HEK293 (cell line): Measurements from ENCODE around the gene TAPBP.

Source experiments
- CTCF ChIA-PET: fragments of 350-600 bp; formaldehyde crosslinking; extraction: SDS; loops from one replicate; lab custom pipeline; 2021; ENCODE audit warnings: antibody characterized with exemption; lab: Yijun Ruan, JAX
- POLR2A ChIA-PET: fragments of 300-600 bp; formaldehyde crosslinking; extraction: SDS; loops from one replicate; lab custom pipeline; 2020; ENCODE audit warnings: antibody characterized with exemption, inconsistent platforms; lab: Yijun Ruan, JAX
- H3K27ac ChIP-seq: fragments of 200-500 bp; sonication (Bioruptor generic); 2 replicates; pipeline ENCODE4 v1.5.1; 2014; ENCODE audit warnings: low read depth, low read length, control low read depth, inconsistent platforms; ENCODE audit errors: extremely low read depth
- H3K36me3 ChIP-seq, 2 experiments: fragments of 200-500 bp in 1 of 2; sonication (Bioruptor generic) in 1 of 2; 1 replicate in 1 of 2; 2 replicates in 1 of 2; pipeline ENCODE4 v1.5.1; 2014 to 2017; ENCODE audit warnings: inconsistent platforms in 2 of 2, low read length in 2 of 2; ENCODE audit not compliant: control insufficient read depth in 2 of 2, insufficient read depth in 1 of 2
- H3K4me1 ChIP-seq: fragments of 200-500 bp; sonication (Bioruptor generic); 2 replicates; pipeline ENCODE4 v1.5.1; 2014; ENCODE audit warnings: mild to moderate bottlenecking, low read length, inconsistent platforms; ENCODE audit not compliant: control insufficient read depth, insufficient read depth
- H3K4me3 ChIP-seq: 2 replicates; pipeline ENCODE4 v1.5.1; 2011; ENCODE audit warnings: low read depth, mild to moderate bottlenecking, control low read depth, low read length, moderate library complexity
- H3K9me3 ChIP-seq: fragments of 200-500 bp; sonication (Bioruptor generic); 2 replicates; pipeline ENCODE4 v1.5.1; 2014; ENCODE audit warnings: low read depth, low read length, inconsistent platforms; ENCODE audit not compliant: control insufficient read depth, insufficient read depth
- GLI2 ChIP-seq: fragments of 450-650 bp; formaldehyde crosslinking; IDR thresholded peaks from 2 replicates; pipeline ENCODE4; 2017; ENCODE audit warnings: missing biosample characterization, missing genetic modification characterization, low read depth, borderline replicate concordance
- HIC1 ChIP-seq: fragments of 450-650 bp; formaldehyde crosslinking; IDR thresholded peaks from 2 replicates; pipeline ENCODE4 v1.5.1; 2016; ENCODE audit warnings: missing biosample characterization, missing genetic modification characterization
- OSR2 ChIP-seq: fragments of 450-650 bp; formaldehyde crosslinking; IDR thresholded peaks from 2 replicates; pipeline ENCODE4 v1.5.1; 2016; ENCODE audit warnings: missing biosample characterization, missing genetic modification characterization
- PATZ1 ChIP-seq: fragments of 450-650 bp; formaldehyde crosslinking; IDR thresholded peaks from 2 replicates; pipeline ENCODE4 v1.5.1; 2016; ENCODE audit warnings: missing biosample characterization, missing genetic modification characterization
- PRDM2 ChIP-seq: fragments of 450-650 bp; formaldehyde crosslinking; IDR thresholded peaks from 2 replicates; pipeline ENCODE4 v1.5.1; 2016; ENCODE audit warnings: missing biosample characterization, missing genetic modification characterization, borderline replicate concordance
- SETDB1 ChIP-seq: IDR thresholded peaks from one replicate; pipeline ENCODE4 v1.6.1; 2017; ENCODE audit warnings: mild to moderate bottlenecking, low read length, moderate library complexity, mixed read lengths; ENCODE audit not compliant: insufficient read length
- ZBTB8A ChIP-seq: fragments of 450-650 bp; formaldehyde crosslinking; IDR thresholded peaks from 2 replicates; pipeline ENCODE4 v1.5.1; 2016; ENCODE audit warnings: missing biosample characterization, missing genetic modification characterization
- ZFHX2 ChIP-seq: fragments of 450-650 bp; formaldehyde crosslinking; conservative IDR thresholded peaks from 2 replicates; pipeline ENCODE4 v1.5.1; 2016; ENCODE audit warnings: missing biosample characterization, missing genetic modification characterization
- ZIC2 ChIP-seq: fragments of 450-650 bp; formaldehyde crosslinking; IDR thresholded peaks from 2 replicates; pipeline ENCODE4 v1.5.1; 2016; ENCODE audit warnings: missing biosample characterization, missing genetic modification characterization
- ZNF169 ChIP-seq: fragments of 450-650 bp; formaldehyde crosslinking; IDR thresholded peaks from 2 replicates; pipeline ENCODE4 v1.5.1; 2016; ENCODE audit warnings: missing biosample characterization, missing genetic modification characterization
- ZNF354C ChIP-seq: fragments of 450-650 bp; formaldehyde crosslinking; IDR thresholded peaks from 2 replicates; pipeline ENCODE4 v1.5.1; 2016; ENCODE audit warnings: missing biosample characterization, missing genetic modification characterization, low read depth, borderline replicate concordance
- ZNF391 ChIP-seq: fragments of 450-650 bp; formaldehyde crosslinking; IDR thresholded peaks from 2 replicates; pipeline ENCODE4 v1.5.1; 2016; ENCODE audit warnings: low read depth, missing biosample characterization, missing genetic modification characterization, borderline replicate concordance
- ZNF501 ChIP-seq: fragments of 450-650 bp; formaldehyde crosslinking; IDR thresholded peaks from 2 replicates; pipeline ENCODE4 v1.5.1; 2016; ENCODE audit warnings: missing biosample characterization, missing genetic modification characterization
- ZNF510 ChIP-seq: fragments of 450-650 bp; formaldehyde crosslinking; IDR thresholded peaks from 2 replicates; pipeline ENCODE4 v1.5.1; 2018; ENCODE audit warnings: mild to moderate bottlenecking, missing genetic modification characterization, missing biosample characterization; ENCODE audit not compliant: insufficient replicate concordance
- ZNF518A ChIP-seq: fragments of 450-650 bp; formaldehyde crosslinking; conservative IDR thresholded peaks from 2 replicates; pipeline ENCODE4 v1.5.1; 2016; ENCODE audit warnings: low read depth, missing biosample characterization, missing genetic modification characterization
- ZNF600 ChIP-seq: fragments of 450-650 bp; formaldehyde crosslinking; IDR thresholded peaks from 2 replicates; pipeline ENCODE4 v1.5.1; 2016; ENCODE audit warnings: missing biosample characterization, missing genetic modification characterization
- ZNF747 ChIP-seq: fragments of 450-650 bp; formaldehyde crosslinking; IDR thresholded peaks from 2 replicates; pipeline ENCODE4 v1.5.1; 2016; ENCODE audit warnings: missing biosample characterization, missing genetic modification characterization
- ZNF792 ChIP-seq: fragments of 450-650 bp; formaldehyde crosslinking; IDR thresholded peaks from 2 replicates; pipeline ENCODE4 v1.5.1; 2016; ENCODE audit warnings: missing biosample characterization, missing genetic modification characterization
- ZXDB ChIP-seq: fragments of 450-650 bp; formaldehyde crosslinking; IDR thresholded peaks from 2 replicates; pipeline ENCODE4 v1.5.1; 2016; ENCODE audit warnings: missing biosample characterization, missing genetic modification characterization

Gene TAPBP

GRCh38 chr6:33312361-33313104, 1.3 kb downstream of the TAPBP start (continued):
- TF ChIP-seq PATZ1 (peak; percentile 53; the same call in 1 of the 2 replicates), ZNF501 (tag by site-specific recombination) (no peak), SETDB1 (no peak), ZNF391 (tag by site-specific recombination) (no peak), ZNF792 (tag by site-specific recombination) (no peak), ZIC2 (tag by site-specific recombination) (no peak), ZNF354C (tag by site-specific recombination) (no peak), ZNF510 (tag by site-specific recombination) (no peak), ZFHX2 (tag by site-specific recombination) (peak; percentile 92), OSR2 (no peak), ZXDB (peak; percentile 92), ZNF518A (tag by site-specific recombination) (no peak)

GRCh38 chr6:33306356-33306755, 7.5 kb downstream of the TAPBP start:
- ChIA-PET POLR2A (no interaction called here), CTCF (no interaction called here)
- no peaks in the 10 kb centered on the region for H3K4me1 ChIP-seq
- H3K9me3 ChIP-seq = no peaks in the 10 kb centered on the region
- H3K36me3 ChIP-seq = peaks cover 4 to 11% of the 10 kb centered on the region in 2 experiments; a peak in 2 of 3 replicates
- H3K27ac ChIP-seq = no peak overlapping the region
- no peak overlapping the region for H3K4me3 ChIP-seq
- TF ChIP-seq PRDM2 (tag by site-specific recombination) = no peak
- TF ChIP-seq ZBTB8A (tag by site-specific recombination) = no peak
- no peak for TF ChIP-seq ZNF169 (tag by site-specific recombination)
- no peak for TF ChIP-seq ZNF600 (tag by site-specific recombination)
- TF ChIP-seq HIC1 = no peak
- TF ChIP-seq GLI2 (tag by site-specific recombination) = no peak
- no peak for TF ChIP-seq ZNF747
